Fibroblast of the aortic adventitia (primary cell): ENCODE data around the gene CNNM2. TPM values are rescaled to one million over a fixed set of nuclear protein-coding genes. Genes with fewer than 3 reads are reported as not detected.

Experiments used
- DNase-seq: peaks from one replicate; pipeline ENCODE4 v3.0.0-alpha.2; 2010; ENCODE audit warnings: low read depth
- H3K4me3 ChIP-seq: 2 replicates; pipeline ENCODE4 v1.5.1; 2011; ENCODE audit warnings: low read depth, mild to moderate bottlenecking, control low read depth, low read length, moderate library complexity
- CTCF ChIP-seq: IDR thresholded peaks from 2 replicates; pipeline ENCODE4 v1.5.1; 2011; ENCODE audit warnings: mild to moderate bottlenecking, low read length, control low read depth, inconsistent platforms; ENCODE audit not compliant: insufficient read depth
- total RNA-seq: library from RNA; depleted of rRNA; stranded (reverse); fragments of >200 nt; gene quantifications from 2 replicates; pipeline ENCODE4 v1.2.3, GENCODE V29; 2012; ENCODE audit warnings: low replicate concordance

CNNM2 gene
- total RNA-seq = 5.7 and 6.1 TPM in 2 replicates

- peak within 1 kb of the TSS; percentile 94 for H3K4me3 ChIP-seq
- DNase-seq = peak; percentile 100
- no peak for TF ChIP-seq CTCF
Measured at GRCh38 chr10:102917962-102918816, at the start of gene CNNM2. Gene CNNM2 (plus strand): TSS chr10:102918294. CDS start chr10:102918481, 187 bp downstream.

- no peak for TF ChIP-seq CTCF
- H3K4me3 ChIP-seq = peak overlapping the region; percentile 59
- DNase-seq = no peak
Measured at GRCh38 chr10:102868911-102869257, 49.2 kb upstream of the CNNM2 start.

GRCh38 chr10:102869258-102870198, 48.6 kb upstream of the CNNM2 start, which contains the start of gene AS3MT:
Gene AS3MT (plus strand): TSS chr10:102869470. CDS start chr10:102869593, 123 bp downstream.
- no peak for DNase-seq
- TF ChIP-seq CTCF = no peak
- peak within 1 kb of the TSS; percentile 59 for H3K4me3 ChIP-seq

- TF ChIP-seq CTCF = no peak
- no peak for DNase-seq
- H3K4me3 ChIP-seq = no peak overlapping the region
Measured at GRCh38 chr10:102870221-102870620, 47.9 kb upstream of the CNNM2 start.

DNA sequence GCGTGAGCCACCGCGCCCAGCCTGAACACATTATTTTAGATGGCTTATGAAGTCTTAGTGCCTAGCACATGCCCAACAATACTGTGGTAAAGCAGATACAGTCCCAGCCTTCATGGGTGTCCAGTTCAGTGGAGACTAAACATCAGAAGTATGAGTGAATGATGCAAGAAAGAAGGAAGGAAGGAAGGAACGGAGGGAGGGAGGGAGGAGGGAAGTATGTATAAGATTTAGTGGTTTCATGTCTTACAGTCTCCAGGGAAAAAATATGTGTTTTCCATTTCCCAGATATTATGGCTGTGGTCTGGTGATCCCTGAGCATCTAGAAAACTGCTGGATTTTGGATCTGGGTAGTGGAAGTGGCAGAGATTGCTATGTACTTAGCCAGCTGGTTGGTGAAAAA, 45.9 kb upstream of the CNNM2 start:
- no peak overlapping the region for H3K4me3 ChIP-seq
- no peak for DNase-seq
- TF ChIP-seq CTCF = no peak

DNA sequence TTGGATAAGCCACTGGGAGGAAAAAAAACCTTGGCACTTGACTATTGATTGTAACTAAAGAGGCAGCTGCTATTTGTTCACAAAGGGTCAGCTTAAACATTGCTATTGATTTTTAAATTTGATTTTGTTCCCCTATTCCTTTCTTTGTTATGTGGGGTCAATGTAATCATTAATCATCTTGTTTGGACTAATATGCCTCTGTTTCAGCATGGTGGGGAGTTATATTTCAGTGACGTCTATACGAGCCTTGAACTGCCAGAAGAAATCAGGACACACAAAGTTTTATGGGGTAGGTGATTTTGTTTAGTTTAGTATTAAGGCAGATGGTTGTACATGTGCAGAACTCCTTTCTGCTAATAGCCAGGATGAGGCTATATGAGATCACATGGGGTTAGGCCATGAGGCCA, 41.3 kb upstream of the CNNM2 start:
- TF ChIP-seq CTCF = no peak
- DNase-seq = no peak
- H3K4me3 ChIP-seq = no peak overlapping the region
